Right lobe of liver (tissue), 6 donors: Measurements from ENCODE around the gene P2RX5. TPM values are rescaled to one million over a fixed set of nuclear protein-coding genes. Genes with fewer than 3 reads are reported as not detected.

Experiments
- ATAC-seq, 4 donors: fragments of 200-7000 bp; cut with Tn5 transposase; one replicate each; pipeline ENCODE4 v1.9.1; 2020; ENCODE audit warnings: mild to moderate bottlenecking in 4 of 4, moderate library complexity in 4 of 4
- DNase-seq, 3 donors: peaks; one replicate each; pipeline ENCODE4 v3.0.0-alpha.2; 2020
- H3K27ac ChIP-seq, 3 donors: fragments of 200-600 bp; one replicate each; pipeline ENCODE4 v1.8.0; 2022
- H3K27me3 ChIP-seq, 2 donors: fragments of 200-600 bp; one replicate each; pipeline ENCODE4 v1.8.0; 2022
- H3K36me3 ChIP-seq, 4 donors: fragments of 200-600 bp; sonication (generic) in 1 of 4; one replicate each; pipeline versions ENCODE4 v1.5.1 to v1.8.0; 2017 to 2022; ENCODE audit warnings: control low read depth in 1 of 4
- H3K4me1 ChIP-seq, 4 donors: fragments of 200-600 bp; sonication (generic) in 1 of 4; one replicate each; pipeline versions ENCODE4 v1.5.1 to v1.8.0; 2017 to 2022; ENCODE audit warnings: control low read depth in 1 of 4
- H3K4me3 ChIP-seq, 3 donors: fragments of 200-600 bp; one replicate each; pipeline ENCODE4 v1.8.0; 2022
- H3K9me3 ChIP-seq, 4 donors: fragments of 200-600 bp; sonication (generic) in 1 of 4; one replicate each; pipeline versions ENCODE4 v1.5.1 to v1.8.0; 2017 to 2022; ENCODE audit warnings: control low read depth in 1 of 4
- POLR2A ChIP-seq: fragments of 450-650 bp; IDR thresholded peaks from one replicate; pipeline ENCODE4 v1.6.1; 2017; ENCODE audit warnings: antibody characterized with exemption, mild to moderate bottlenecking
- WGBS: methylation state at CpG from one replicate; pipeline ENCODE4 v1.1.6; 2018; ENCODE audit warnings: low coverage, low lambda C conversion rate; ENCODE audit not compliant: insufficient coverage; ENCODE audit errors: missing lambda C conversion rate; 5-methylcytosine and 5-hydroxymethylcytosine counted together
- intact Hi-C, 2 donors: fragments of 100-400 bp; cut with DNase I; formaldehyde crosslinking; loops; one replicate each; pipeline versions ENCODE4 v1.11.2 to v1.14.1; 2022
- total RNA-seq, 6 experiments: library from RNA; depleted of rRNA in 2 of 6; stranded (reverse); fragments of >200 nt in 2 of 6; fragmentation: NEBNext Ultra II Directional in 3 of 6; extraction: Animal tissue kit (Norgen Biotek cat#: 25700) in 3 of 6; gene quantifications; one replicate each; pipeline versions ENCODE4 v1.1.0 to v1.2.4, GENCODE V29; 2016 to 2023
- TF ChIP-seq, protein P1 (sequence below), 4 donors: fragments of 200-600 bp in 3 of 4; fragments of 450-650 bp in 1 of 4; IDR thresholded peaks; one replicate each; pipeline versions ENCODE4 v1.5.1 to v1.8.0; 2016 to 2022; ENCODE audit warnings: antibody characterized with exemption in 4 of 4, mild to moderate bottlenecking in 2 of 4
- donor health status: DM: no; HTN: yes; CAD: no.
- donor health status: DM: no; HTN: no; CAD: no.
- donor health status: DM: no; HTN: no; CAD: no.
- donor health status: DM: no; HTN: yes; CAD: no.
- donor health status: DM: no; HTN: yes; CAD: no.

P2RX5 gene
- total RNA-seq, 6 experiments from 2014 or later: 0.13 to 1.1 (median 0.40) TPM

- DNase-seq (no peak), ATAC-seq (no peak)
- Histone ChIP-seq H3K27me3 (no peaks in the 10 kb centered on the region), H3K4me3 (no peak overlapping the region), H3K9me3 (no peaks in the 10 kb centered on the region), H3K4me1 (peaks cover 0 to 16% (median 4%) of the 10 kb centered on the region in 4 donors), H3K36me3 (no peaks in the 10 kb centered on the region), H3K27ac (no peak overlapping the region)
- 82% methylated on average over 3 of the region's 7 CpGs for WGBS
- TF ChIP-seq POLR2A: no peak
- TF ChIP-seq, protein P1, sequence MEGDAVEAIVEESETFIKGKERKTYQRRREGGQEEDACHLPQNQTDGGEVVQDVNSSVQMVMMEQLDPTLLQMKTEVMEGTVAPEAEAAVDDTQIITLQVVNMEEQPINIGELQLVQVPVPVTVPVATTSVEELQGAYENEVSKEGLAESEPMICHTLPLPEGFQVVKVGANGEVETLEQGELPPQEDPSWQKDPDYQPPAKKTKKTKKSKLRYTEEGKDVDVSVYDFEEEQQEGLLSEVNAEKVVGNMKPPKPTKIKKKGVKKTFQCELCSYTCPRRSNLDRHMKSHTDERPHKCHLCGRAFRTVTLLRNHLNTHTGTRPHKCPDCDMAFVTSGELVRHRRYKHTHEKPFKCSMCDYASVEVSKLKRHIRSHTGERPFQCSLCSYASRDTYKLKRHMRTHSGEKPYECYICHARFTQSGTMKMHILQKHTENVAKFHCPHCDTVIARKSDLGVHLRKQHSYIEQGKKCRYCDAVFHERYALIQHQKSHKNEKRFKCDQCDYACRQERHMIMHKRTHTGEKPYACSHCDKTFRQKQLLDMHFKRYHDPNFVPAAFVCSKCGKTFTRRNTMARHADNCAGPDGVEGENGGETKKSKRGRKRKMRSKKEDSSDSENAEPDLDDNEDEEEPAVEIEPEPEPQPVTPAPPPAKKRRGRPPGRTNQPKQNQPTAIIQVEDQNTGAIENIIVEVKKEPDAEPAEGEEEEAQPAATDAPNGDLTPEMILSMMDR (IDR thresholded peaks at IDR 0.05): no peak
- intact Hi-C loops: no loop called here
Measured at GRCh38 chr17:3657588-3657869, 38.4 kb downstream of the P2RX5 start.

DNA sequence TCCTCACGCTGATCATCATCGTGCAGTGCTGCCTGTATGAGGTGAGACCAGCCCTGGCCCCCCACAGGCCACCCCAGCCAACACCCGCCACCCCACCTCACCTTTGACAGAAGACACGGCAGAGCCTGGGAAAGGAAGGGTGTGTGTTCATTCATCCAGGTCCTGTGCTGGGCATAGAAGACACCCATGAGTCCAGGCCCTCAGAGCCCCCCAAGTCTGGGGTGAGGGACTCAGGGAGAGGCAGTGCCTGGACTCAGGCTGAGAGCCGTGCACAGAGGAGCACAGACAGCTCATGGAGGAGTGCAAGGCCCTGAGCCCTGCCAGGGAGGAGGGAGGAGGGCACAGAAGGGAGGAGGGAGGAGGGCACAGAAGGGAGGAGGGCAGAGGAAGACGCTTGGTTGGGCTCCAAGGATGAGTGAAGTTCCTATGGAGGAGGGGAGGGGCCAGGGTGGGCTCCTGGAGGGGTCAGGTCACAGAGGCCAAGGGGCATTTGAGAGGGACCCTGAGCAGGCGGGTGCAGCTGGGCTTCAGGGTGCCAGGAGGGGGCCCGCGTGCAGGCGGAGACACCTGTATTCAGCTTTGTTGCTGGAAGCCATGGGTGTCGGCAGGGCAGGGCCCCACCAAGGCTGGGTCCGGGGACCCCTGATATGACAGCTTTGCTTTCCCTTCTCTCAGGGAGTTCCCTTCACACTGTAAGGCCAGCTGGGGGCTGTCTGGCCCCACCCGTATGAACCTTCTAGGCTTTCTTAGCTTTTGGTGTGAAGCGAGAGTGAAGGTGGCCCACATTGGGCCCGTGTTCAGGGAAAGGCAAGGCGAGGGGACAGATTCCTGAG, 39.0 kb downstream of the P2RX5 start:
- Histone ChIP-seq H3K27ac (no peak overlapping the region), H3K4me1 (peaks cover 0 to 13% (median 4%) of the 10 kb centered on the region in 4 donors), H3K4me3 (no peak overlapping the region), H3K36me3 (no peaks in the 10 kb centered on the region), H3K9me3 (no peaks in the 10 kb centered on the region), H3K27me3 (no peaks in the 10 kb centered on the region)
- intact Hi-C loops: no loop called here
- WGBS: 73% methylated on average over 7 of the region's 16 CpGs
- DNase-seq (no peak), ATAC-seq (no peak)
- TF ChIP-seq, protein P1 (IDR thresholded peaks at IDR 0.05): no peak
- TF ChIP-seq POLR2A: no peak

GRCh38 chr17:3656353-3656752, 39.6 kb downstream of the P2RX5 start:
- Histone ChIP-seq H3K27ac (no peak overlapping the region), H3K36me3 (no peaks in the 10 kb centered on the region), H3K4me3 (no peak overlapping the region), H3K27me3 (no peaks in the 10 kb centered on the region), H3K4me1 (peaks cover 0 to 7% (median 1%) of the 10 kb centered on the region in 4 donors), H3K9me3 (no peaks in the 10 kb centered on the region)
- TF ChIP-seq POLR2A: no peak
- TF ChIP-seq, protein P1 (IDR thresholded peaks at IDR 0.05): no peak
- ATAC-seq: no peak
- 74% methylated on average over 7 of the region's 16 CpGs for WGBS
- no peak for DNase-seq
- intact Hi-C loops: no loop called here

- DNase-seq (no peak), ATAC-seq (peak in 1 of 4 donors; percentile 5)
- Histone ChIP-seq H3K27me3 (no peaks in the 10 kb centered on the region), H3K36me3 (no peaks in the 10 kb centered on the region), H3K4me3 (no peak overlapping the region), H3K27ac (no peak overlapping the region), H3K4me1 (peaks cover 0 to 1% (median 0%) of the 10 kb centered on the region in 4 donors), H3K9me3 (no peaks in the 10 kb centered on the region)
- WGBS: 88% methylated on average over 2 of the region's 11 CpGs
- intact Hi-C loops: no loop called here
- TF ChIP-seq, protein P1 (IDR thresholded peaks at IDR 0.05): no peak
- no peak for TF ChIP-seq POLR2A
Measured at GRCh38 chr17:3655766-3656165, 40.2 kb downstream of the P2RX5 start.
